GM19193 (cell line): Measurements from ENCODE around the gene TNFAIP8.
A peak's percentile ranks its signal among the peaks of the same experiment; 100 is the strongest.

Experiments
- POLR2A ChIP-seq: IDR thresholded peaks from 4 replicates; pipeline ENCODE4 v1.6.1; 2011; ENCODE audit not compliant: insufficient read depth, insufficient read length; ENCODE audit errors: extremely low read depth

The TNFAIP8 gene

DNA sequence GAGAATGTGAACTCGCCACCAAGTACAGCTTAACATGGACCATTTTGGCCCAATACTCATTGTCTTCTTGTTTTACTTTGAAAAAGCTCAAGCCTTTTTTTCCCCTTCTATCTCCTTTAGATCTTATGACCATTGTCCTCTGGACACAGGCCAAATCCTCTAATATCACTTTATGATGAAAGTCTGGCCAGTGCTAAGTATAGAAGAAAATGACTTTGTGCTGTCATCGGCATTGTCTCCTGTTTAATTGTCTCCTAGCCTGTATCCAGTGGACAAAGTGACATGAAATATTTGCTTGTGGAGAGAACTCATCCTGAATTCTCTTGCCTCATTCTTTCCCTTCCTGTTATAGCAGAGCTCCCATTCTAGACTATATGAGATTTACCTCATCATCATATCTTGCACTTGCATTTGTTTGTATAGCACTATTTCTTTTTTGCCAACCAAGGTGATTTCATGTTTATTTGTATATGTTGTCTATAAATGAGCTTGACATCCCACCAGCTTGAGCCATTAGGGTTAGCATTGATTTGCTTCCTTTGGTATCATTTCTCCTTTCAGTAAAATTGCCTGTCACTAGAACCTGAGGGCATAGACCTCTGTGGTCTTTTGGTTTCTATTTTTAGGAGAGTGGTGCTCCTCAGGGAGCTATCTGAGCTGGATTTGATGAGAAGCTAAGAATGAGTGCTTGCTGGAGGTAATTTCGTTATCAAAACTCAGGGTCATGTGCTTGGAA is 18.8 kb upstream of the TNFAIP8 start:
- no peak for TF ChIP-seq POLR2A

DNA sequence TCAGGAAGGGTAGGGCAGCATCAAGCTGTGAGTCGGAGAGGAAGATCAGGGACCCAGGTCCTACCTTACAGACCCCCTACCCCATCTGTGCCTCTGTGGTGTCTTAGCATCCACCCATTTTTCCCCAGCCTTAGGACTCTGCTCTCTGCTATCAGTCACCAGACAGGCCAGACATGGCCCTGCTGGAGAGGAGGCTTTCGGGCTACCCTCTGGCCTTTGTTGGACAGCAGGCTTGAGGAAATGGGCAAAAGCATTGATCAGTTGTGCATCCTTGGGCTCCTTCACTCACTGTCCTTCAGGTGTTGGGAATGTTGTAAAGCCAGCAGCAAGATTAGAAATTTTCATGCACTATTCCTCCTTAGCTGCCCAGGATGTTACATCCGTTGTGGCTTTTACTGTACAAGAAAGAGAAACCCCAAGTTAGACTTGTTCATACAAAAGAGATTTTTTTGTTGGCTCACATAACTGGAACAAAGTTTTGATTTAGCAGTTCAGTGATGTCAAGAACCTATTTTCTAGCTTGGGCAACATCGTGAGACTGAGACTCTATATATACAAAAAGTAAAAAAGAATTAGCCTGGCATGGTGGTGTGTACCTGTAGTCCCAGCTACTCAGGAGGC is 17.4 kb upstream of the TNFAIP8 start:
- TF ChIP-seq POLR2A: no peak

- TF ChIP-seq POLR2A: no peak
Observed at GRCh38 chr5:119339344-119339743, 16.5 kb upstream of the TNFAIP8 start.

DNA sequence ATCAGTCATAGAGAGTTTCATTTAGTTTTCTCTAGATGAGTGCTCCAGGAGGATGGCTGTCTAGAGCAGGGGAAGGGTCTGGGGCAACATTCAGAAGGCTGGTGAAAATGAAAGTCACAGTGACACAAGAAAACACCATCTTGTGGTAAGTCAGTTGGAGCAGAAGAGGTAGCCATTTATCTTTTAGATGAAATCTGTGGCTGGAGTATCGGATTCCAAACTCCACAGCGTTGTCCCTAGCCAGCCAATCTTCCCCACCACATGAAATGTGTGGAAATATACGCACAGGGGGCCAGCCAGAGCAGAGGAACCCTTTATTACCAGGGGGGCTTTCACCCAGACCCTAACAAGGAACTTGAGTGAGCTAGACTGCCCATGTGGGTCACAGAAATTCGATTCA is 15.9 kb upstream of the TNFAIP8 start:
- TF ChIP-seq POLR2A: no peak

DNA sequence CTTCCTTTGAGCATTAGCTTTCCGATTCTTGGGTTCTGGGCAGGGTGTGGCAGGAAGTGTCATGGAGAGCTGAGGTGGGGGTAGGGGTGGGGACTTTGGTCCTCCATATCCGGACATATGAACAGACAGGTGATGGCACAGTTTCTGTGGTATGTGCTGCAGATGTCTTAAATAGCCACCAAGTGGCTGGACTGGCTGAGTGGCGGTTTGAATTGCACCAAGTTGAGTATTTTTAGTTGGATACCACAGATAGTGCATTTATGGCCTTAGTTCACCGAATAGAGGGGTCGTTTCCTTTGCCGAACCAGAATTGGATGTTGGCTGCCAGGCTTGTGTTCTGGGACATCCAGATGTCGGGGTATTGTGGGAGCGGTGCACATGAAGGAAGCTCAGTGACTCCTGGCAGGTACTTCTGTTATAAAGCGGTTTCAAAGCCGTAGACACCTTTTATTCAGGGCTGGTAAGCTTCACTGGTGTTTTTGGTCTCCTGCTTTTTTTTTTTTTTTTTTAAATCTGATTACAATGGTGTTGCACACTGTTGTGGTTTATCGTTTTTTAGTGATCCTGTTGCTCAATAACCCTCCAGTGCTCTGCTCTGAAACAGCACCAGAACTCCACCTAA is 15.1 kb upstream of the TNFAIP8 start:
- peak; percentile 51 for TF ChIP-seq POLR2A

GRCh38 chr5:119341452-119342349 is 14.1 kb upstream of the TNFAIP8 start:
- peak; percentile 56 for TF ChIP-seq POLR2A

GRCh38 chr5:119342406-119342805 is 13.4 kb upstream of the TNFAIP8 start:
- no peak for TF ChIP-seq POLR2A

GRCh38 chr5:119343052-119343451 is 12.8 kb upstream of the TNFAIP8 start:
- no peak for TF ChIP-seq POLR2A

DNA sequence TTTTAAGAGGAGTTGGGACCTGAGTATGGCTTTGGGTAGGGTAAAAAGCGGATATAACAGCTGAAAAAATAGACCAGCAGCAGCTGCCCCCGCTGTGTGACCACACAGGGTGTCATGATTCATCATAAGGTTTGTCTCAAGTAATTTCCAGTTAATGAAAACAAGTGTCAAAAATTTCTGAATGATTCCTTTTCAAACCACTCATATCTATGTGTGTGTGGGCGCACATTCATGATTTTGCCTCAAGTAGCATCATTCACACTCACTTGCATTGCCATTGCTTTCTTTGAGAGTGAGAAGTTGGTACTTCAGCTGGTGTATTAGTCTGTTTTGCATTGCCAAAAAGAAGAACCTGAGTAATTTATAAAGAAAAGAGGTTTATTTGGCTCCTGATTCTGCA is 12.1 kb upstream of the TNFAIP8 start:
- no peak for TF ChIP-seq POLR2A

DNA sequence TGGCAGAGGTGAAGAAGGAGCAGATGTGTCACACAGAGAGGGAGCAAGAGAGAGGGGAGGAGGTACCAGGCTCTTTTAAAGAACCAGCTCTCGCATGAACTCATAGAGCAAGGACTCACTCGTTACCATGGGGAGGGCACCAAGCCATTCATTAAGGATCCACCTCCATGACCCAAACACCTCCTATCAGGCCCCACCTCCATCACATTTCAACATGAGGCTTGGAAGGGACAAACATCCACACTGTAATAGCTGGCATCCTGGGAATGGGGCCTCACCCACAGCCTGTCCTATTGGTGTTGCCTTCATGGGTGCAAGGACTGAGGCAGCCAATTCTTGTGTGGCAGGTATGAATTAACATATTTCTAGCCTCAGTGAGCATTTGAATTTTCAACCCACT is 11.6 kb upstream of the TNFAIP8 start:
- TF ChIP-seq POLR2A: no peak

DNA sequence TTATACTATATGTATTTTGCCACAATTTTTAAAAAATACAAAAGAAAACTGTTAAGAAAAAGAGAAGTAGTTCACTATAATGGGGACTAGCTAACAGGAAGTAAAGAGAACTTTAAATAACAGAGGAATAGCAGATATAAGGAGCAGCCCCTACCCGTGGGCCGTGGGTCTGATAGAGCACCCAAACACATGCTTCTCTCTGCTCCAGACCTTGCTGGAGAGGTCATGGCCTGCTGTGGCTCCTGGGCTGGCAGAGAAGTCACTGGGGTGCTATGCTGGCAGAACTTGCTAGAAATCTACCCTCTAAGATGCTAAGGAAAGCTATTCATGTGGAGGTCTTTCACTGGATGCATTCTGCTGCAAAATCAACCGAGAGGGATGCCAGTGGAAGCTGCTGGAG is 10.0 kb upstream of the TNFAIP8 start:
- TF ChIP-seq POLR2A: no peak

- no peak for TF ChIP-seq POLR2A
Observed at GRCh38 chr5:119346394-119346793, 9.4 kb upstream of the TNFAIP8 start.

- no peak for TF ChIP-seq POLR2A
Observed at GRCh38 chr5:119347574-119347973, 8.2 kb upstream of the TNFAIP8 start.

GRCh38 chr5:119347991-119348390 is 7.8 kb upstream of the TNFAIP8 start:
- no peak for TF ChIP-seq POLR2A

- TF ChIP-seq POLR2A: no peak
Observed at GRCh38 chr5:119353213-119353612, 2.6 kb upstream of the TNFAIP8 start.
